CD8-positive, alpha-beta memory T cell (primary cell): Measurements from ENCODE around the gene BBS1. TPM values are rescaled to one million over a fixed set of nuclear protein-coding genes. Genes with fewer than 3 reads are reported as not detected.

ENCODE experiments used
- CTCF ChIA-PET: fragments of 350-600 bp; sonication (Branson Sonifier 250); formaldehyde crosslinking; loops from one replicate; lab custom pipeline; 2021; ENCODE audit warnings: antibody characterized with exemption; lab: Charles Lee
- POLR2A ChIA-PET: fragments of 350-600 bp; sonication (Branson Sonifier 250); formaldehyde crosslinking; loops from one replicate; lab custom pipeline; 2021; ENCODE audit warnings: antibody characterized with exemption; lab: Charles Lee
- DNase-seq, 5 donors: peaks; one replicate each; pipeline versions ENCODE4 v3.0.0 to v3.0.0-alpha.2; 2020 to 2022; ENCODE audit warnings: mixed read lengths in 1 of 5
- H3K27ac ChIP-seq: one replicate; pipeline ENCODE4 v1.7.0; 2013; ENCODE audit warnings: low read depth, mild to moderate bottlenecking, low read length, moderate library complexity
- H3K27me3 ChIP-seq: 2 replicates; pipeline ENCODE4 v1.7.0; 2013; ENCODE audit warnings: low read length, mild to moderate bottlenecking; ENCODE audit not compliant: insufficient read depth, poor library complexity, severe bottlenecking
- H3K36me3 ChIP-seq: 2 replicates; pipeline ENCODE4 v1.7.0; 2013; ENCODE audit warnings: mild to moderate bottlenecking, low read length, moderate library complexity; ENCODE audit not compliant: insufficient read depth
- H3K4me1 ChIP-seq: 2 replicates; pipeline ENCODE4 v1.7.0; 2013; ENCODE audit warnings: mild to moderate bottlenecking, low read length, moderate library complexity; ENCODE audit not compliant: insufficient read depth
- H3K4me3 ChIP-seq: 2 replicates; pipeline ENCODE4 v1.7.0; 2013; ENCODE audit warnings: mild to moderate bottlenecking, low read length
- H3K9me3 ChIP-seq: 2 replicates; pipeline ENCODE4 v1.7.0; 2013; ENCODE audit warnings: mild to moderate bottlenecking, low read length
- H3K27ac Mint-ChIP-seq, 8 donors: one replicate each; pipeline ENCODE4 v1.8.0; 2020 to 2021; ENCODE audit warnings: mixed read lengths in 8 of 8, mild to moderate bottlenecking in 6 of 8, inconsistent platforms in 3 of 8, moderate library complexity in 3 of 8
- H3K27me3 Mint-ChIP-seq, 2 donors: one replicate each; pipeline ENCODE4 v1.8.0; 2020 to 2021; ENCODE audit warnings: mixed read lengths in 2 of 2, mild to moderate bottlenecking in 1 of 2, moderate library complexity in 1 of 2
- H3K36me3 Mint-ChIP-seq, 3 donors: one replicate each; pipeline ENCODE4 v1.8.0; 2020 to 2021; ENCODE audit warnings: mixed read lengths in 3 of 3, inconsistent platforms in 1 of 3, mild to moderate bottlenecking in 1 of 3
- H3K4me1 Mint-ChIP-seq, 3 donors: one replicate each; pipeline ENCODE4 v1.8.0; 2020 to 2021; ENCODE audit warnings: mixed read lengths in 3 of 3, inconsistent platforms in 1 of 3, mild to moderate bottlenecking in 1 of 3
- H3K4me3 Mint-ChIP-seq, 7 donors: one replicate each; pipeline ENCODE4 v1.8.0; 2020 to 2021; ENCODE audit warnings: mixed read lengths in 7 of 7, mild to moderate bottlenecking in 6 of 7, moderate library complexity in 4 of 7, inconsistent platforms in 2 of 7
- H3K9me3 Mint-ChIP-seq, 5 donors: one replicate each; pipeline ENCODE4 v1.8.0; 2020 to 2022; ENCODE audit warnings: mixed read lengths in 5 of 5, mild to moderate bottlenecking in 3 of 5, moderate library complexity in 2 of 5, inconsistent platforms in 1 of 5
- polyA plus RNA-seq: library from polyadenylated mRNA; unstranded; fragments of 300-500 nt; fragmentation: Illumina TruSeq; gene quantifications from one replicate; pipeline ENCODE4 v1.2.3, GENCODE V29; 2021
- total RNA-seq, 2 experiments: library from RNA; stranded (reverse); gene quantifications; one replicate each; pipeline ENCODE4 v1.2.3, GENCODE V29; 2021

BBS1 gene
- total and polyA plus RNA-seq, 3 experiments from 2014 or later, result 15.6 to 21.2 (median 17.7) TPM

- Mint-ChIP-seq H3K27ac (peak within 1 kb of the TSS; percentile 88 to 98 (median 92)), H3K27me3 (no peaks in the 10 kb centered on the region), H3K9me3 (peaks cover 0 to 2% (median 0%) of the 10 kb centered on the region in 5 donors), H3K36me3 (peaks cover 0 to 10% (median 4%) of the 10 kb centered on the region in 3 donors), H3K4me3 (peak within 1 kb of the TSS; percentile 87 to 97 (median 90)), H3K4me1 (peaks cover 18 to 28% (median 20%) of the 10 kb centered on the region in 3 donors)
- Histone ChIP-seq H3K27ac (peak within 1 kb of the TSS; percentile 60), H3K36me3 (no peaks in the 10 kb centered on the region), H3K9me3 (no peaks in the 10 kb centered on the region), H3K27me3 (no peaks in the 10 kb centered on the region), H3K4me1 (peaks cover 11% of the 10 kb centered on the region), H3K4me3 (peak within 1 kb of the TSS; percentile 78)
- peak; percentile 91 to 97 (median 94) for DNase-seq
- ChIA-PET CTCF (interaction anchor here (0.6 to 2.4 kb wide), 8 partner anchors 11 to 244 kb away, joined by 3 to 11 read pairs (median 4); partner anchors contain the start of genes ACTN3, DPP3, MRPL11 and NPAS4), POLR2A (interaction anchor here (0.6 to 2.4 kb wide), 16 partner anchors 13 to 1094 kb away, joined by 3 to 43 read pairs (median 4); partner anchors contain the start of genes DPP3, MRPL11, RBM4 and RBM4B)
These were observed 44.0 kb upstream of the BBS1 start, which contains the start of gene PELI3 for GRCh38 chr11:66466225-66467033. TSS of gene PELI3 (plus strand) at chr11:66466905. CDS start at chr11:66468129, 1,224 bp downstream.

GRCh38 chr11:66467034-66467659, 43.3 kb upstream of the BBS1 start:
- H3K4me3 ChIP-seq, result peak overlapping the region; percentile 78
- DNase-seq, result no peak

GRCh38 chr11:66467756-66468155, 42.7 kb upstream of the BBS1 start:
- Histone ChIP-seq H3K9me3 (no peaks in the 10 kb centered on the region), H3K4me1 (peaks cover 11% of the 10 kb centered on the region), H3K27ac (peak overlapping the region; percentile 41), H3K4me3 (peak overlapping the region; percentile 78), H3K36me3 (no peaks in the 10 kb centered on the region), H3K27me3 (no peaks in the 10 kb centered on the region)
- H3K27me3 Mint-ChIP-seq, result no peaks in the 10 kb centered on the region
- peaks cover 0 to 17% (median 4%) of the 10 kb centered on the region in 3 donors for H3K36me3 Mint-ChIP-seq
- H3K4me1 Mint-ChIP-seq, result peaks cover 18 to 28% (median 20%) of the 10 kb centered on the region in 3 donors
- peak overlapping the region in 5 of 8 donors; percentile 76 to 93 (median 88) for H3K27ac Mint-ChIP-seq
- H3K9me3 Mint-ChIP-seq, result no peaks in the 10 kb centered on the region
- peak overlapping the region; percentile 80 to 88 (median 87) for H3K4me3 Mint-ChIP-seq
- DNase-seq, result peak in 1 of 5 donors; percentile 13
- ChIA-PET POLR2A (interaction anchor here (0.6 to 2.4 kb wide), 3 partner anchors 12 to 117 kb away, joined by 3 to 43 read pairs (median 16); partner anchors contain the start of genes DPP3 and MRPL11), CTCF (interaction anchor here (1.3 to 2.4 kb wide), 3 partner anchors 29 to 211 kb away, joined by 4 to 11 read pairs (median 4); partner anchors contain the start of gene MRPL11)

More at GRCh38 chr11:66467034-66467659, 43.3 kb upstream of the BBS1 start:
- no peaks in the 10 kb centered on the region for H3K9me3 ChIP-seq
- ChIA-PET CTCF (interaction anchor here (0.9 to 2.4 kb wide), 6 partner anchors 12 to 210 kb away, joined by 3 to 11 read pairs (median 4); partner anchors contain the start of genes MRPL11, NPAS4 and RBM4B), POLR2A (interaction anchor here (0.9 to 2.4 kb wide), 7 partner anchors 12 to 211 kb away, joined by 3 to 43 read pairs (median 7); partner anchors contain the start of genes DPP3, MRPL11, RBM4 and RBM4B)
- Mint-ChIP-seq H3K27ac (peak overlapping the region in 7 of 8 donors; percentile 86 to 98 (median 91)), H3K9me3 (no peaks in the 10 kb centered on the region), H3K4me1 (peaks cover 18 to 28% (median 20%) of the 10 kb centered on the region in 3 donors), H3K36me3 (peaks cover 0 to 11% (median 4%) of the 10 kb centered on the region in 3 donors), H3K4me3 (peak overlapping the region; percentile 80 to 88 (median 87)), H3K27me3 (no peaks in the 10 kb centered on the region)
- H3K27me3 ChIP-seq, result no peaks in the 10 kb centered on the region
- H3K27ac ChIP-seq, result peak overlapping the region; percentile 41
- H3K36me3 ChIP-seq, result no peaks in the 10 kb centered on the region
- peaks cover 11% of the 10 kb centered on the region for H3K4me1 ChIP-seq

- Histone ChIP-seq H3K27ac (no peak overlapping the region), H3K27me3 (no peaks in the 10 kb centered on the region), H3K9me3 (no peaks in the 10 kb centered on the region), H3K4me1 (peaks cover 11% of the 10 kb centered on the region), H3K4me3 (no peak overlapping the region), H3K36me3 (no peaks in the 10 kb centered on the region)
- Mint-ChIP-seq H3K4me1 (peaks cover 18 to 28% (median 20%) of the 10 kb centered on the region in 3 donors), H3K27me3 (no peaks in the 10 kb centered on the region), H3K27ac (peak overlapping the region in 1 of 8 donors; percentile 76), H3K9me3 (no peaks in the 10 kb centered on the region), H3K4me3 (peak overlapping the region; percentile 74 to 88 (median 87)), H3K36me3 (peaks cover 0 to 24% (median 0%) of the 10 kb centered on the region in 3 donors)
- no peak for DNase-seq
- ChIA-PET CTCF (interaction anchor here (0.7 to 1.6 kb wide), 2 partner anchors 10 to 210 kb away, joined by 3 to 4 read pairs; no protein-coding TSS in a partner anchor), POLR2A (interaction anchor here (0.9 kb wide), 1 partner anchor 147 kb away, joined by 4 read pairs; no protein-coding TSS in a partner anchor)
These were observed 41.7 kb upstream of the BBS1 start for GRCh38 chr11:66468691-66469090.

- Histone ChIP-seq H3K27me3 (no peaks in the 10 kb centered on the region), H3K4me3 (no peak overlapping the region), H3K4me1 (peaks cover 11% of the 10 kb centered on the region), H3K27ac (no peak overlapping the region), H3K9me3 (no peaks in the 10 kb centered on the region), H3K36me3 (no peaks in the 10 kb centered on the region)
- ChIA-PET CTCF (interaction anchor here (0.7 kb wide), 1 partner anchor 9 kb away, joined by 3 read pairs; no protein-coding TSS in a partner anchor), POLR2A (interaction anchor here (0.9 kb wide), 1 partner anchor 147 kb away, joined by 4 read pairs; no protein-coding TSS in a partner anchor)
- Mint-ChIP-seq H3K4me1 (peaks cover 18 to 28% (median 20%) of the 10 kb centered on the region in 3 donors), H3K9me3 (no peaks in the 10 kb centered on the region), H3K36me3 (peaks cover 0 to 31% (median 0%) of the 10 kb centered on the region in 3 donors), H3K27ac (no peak overlapping the region), H3K4me3 (peak overlapping the region in 1 of 7 donors; percentile 87), H3K27me3 (no peaks in the 10 kb centered on the region)
- DNase-seq, result no peak
These were observed 41.0 kb upstream of the BBS1 start for GRCh38 chr11:66469441-66469840.

- Mint-ChIP-seq H3K36me3 (peaks cover 0 to 31% (median 0%) of the 10 kb centered on the region in 3 donors), H3K27ac (peak overlapping the region in 4 of 8 donors; percentile 32 to 78 (median 53)), H3K27me3 (no peaks in the 10 kb centered on the region), H3K4me3 (peak overlapping the region in 3 of 7 donors; percentile 41 to 58 (median 47)), H3K9me3 (no peaks in the 10 kb centered on the region), H3K4me1 (peaks cover 18 to 28% (median 20%) of the 10 kb centered on the region in 3 donors)
- Histone ChIP-seq H3K36me3 (no peaks in the 10 kb centered on the region), H3K9me3 (no peaks in the 10 kb centered on the region), H3K27ac (no peak overlapping the region), H3K27me3 (no peaks in the 10 kb centered on the region), H3K4me1 (peaks cover 11% of the 10 kb centered on the region), H3K4me3 (no peak overlapping the region)
- CTCF ChIA-PET, result no interaction called here
- no peak for DNase-seq
- POLR2A ChIA-PET, result no interaction called here
These were observed 40.4 kb upstream of the BBS1 start for GRCh38 chr11:66470015-66470414.

GRCh38 chr11:66471142-66471541, 39.3 kb upstream of the BBS1 start:
- Mint-ChIP-seq H3K27ac (no peak overlapping the region), H3K36me3 (peaks cover 0 to 31% (median 0%) of the 10 kb centered on the region in 3 donors), H3K9me3 (no peaks in the 10 kb centered on the region), H3K4me3 (no peak overlapping the region), H3K4me1 (peaks cover 12 to 23% (median 17%) of the 10 kb centered on the region in 3 donors), H3K27me3 (no peaks in the 10 kb centered on the region)
- Histone ChIP-seq H3K4me3 (no peak overlapping the region), H3K9me3 (no peaks in the 10 kb centered on the region), H3K36me3 (no peaks in the 10 kb centered on the region), H3K27ac (no peak overlapping the region), H3K4me1 (peaks cover 11% of the 10 kb centered on the region), H3K27me3 (no peaks in the 10 kb centered on the region)
- ChIA-PET POLR2A (no interaction called here), CTCF (interaction anchor here (1.1 kb wide), 1 partner anchor 8 kb away, joined by 4 read pairs; no protein-coding TSS in a partner anchor)
- DNase-seq, result no peak
